Subcutaneous adipose tissue (tissue), 4 donors: Measurements from ENCODE around the gene SCIN. TPM values are rescaled to one million over a fixed set of nuclear protein-coding genes. Genes with fewer than 3 reads are reported as not detected.

Experiments
- CTCF ChIP-seq: fragments of 450-650 bp; IDR thresholded peaks from one replicate; pipeline ENCODE4 v1.5.1; 2016; ENCODE audit warnings: low read depth, mild to moderate bottlenecking, control low read depth, antibody characterized with exemption, moderate library complexity
- total RNA-seq, 4 donors: library from RNA; depleted of rRNA; stranded (reverse); fragments of >200 nt; gene quantifications; one replicate each; pipeline ENCODE4 v1.1.0, GENCODE V29; 2016

The SCIN gene
- total RNA-seq, 4 donors from 2014 or later: 0.94 to 11.9 (median 3.2) TPM

GRCh38 chr7:12689451-12689850, 118.9 kb downstream of the SCIN start:
- no peak for TF ChIP-seq CTCF

GRCh38 chr7:12690041-12690878, 119.7 kb downstream of the SCIN start:
- no peak for TF ChIP-seq CTCF

GRCh38 chr7:12692035-12692434, 121.5 kb downstream of the SCIN start:
- TF ChIP-seq CTCF: no peak

GRCh38 chr7:12692479-12693259, 122.1 kb downstream of the SCIN start:
- TF ChIP-seq CTCF: no peak

GRCh38 chr7:12694817-12695216, 124.3 kb downstream of the SCIN start:
- TF ChIP-seq CTCF: no peak

- TF ChIP-seq CTCF: no peak
These were observed 125.4 kb downstream of the SCIN start for GRCh38 chr7:12695965-12696364.

GRCh38 chr7:12699299-12699698, 128.8 kb downstream of the SCIN start:
- no peak for TF ChIP-seq CTCF
